Measurements from ENCODE around the gene CCDC190. TPM values are rescaled to one million over a fixed set of nuclear protein-coding genes. Genes with fewer than 3 reads are reported as not detected.

CCDC190 gene
- total RNA-seq, 1 experiment from 2014 or later: not detected

DNA sequence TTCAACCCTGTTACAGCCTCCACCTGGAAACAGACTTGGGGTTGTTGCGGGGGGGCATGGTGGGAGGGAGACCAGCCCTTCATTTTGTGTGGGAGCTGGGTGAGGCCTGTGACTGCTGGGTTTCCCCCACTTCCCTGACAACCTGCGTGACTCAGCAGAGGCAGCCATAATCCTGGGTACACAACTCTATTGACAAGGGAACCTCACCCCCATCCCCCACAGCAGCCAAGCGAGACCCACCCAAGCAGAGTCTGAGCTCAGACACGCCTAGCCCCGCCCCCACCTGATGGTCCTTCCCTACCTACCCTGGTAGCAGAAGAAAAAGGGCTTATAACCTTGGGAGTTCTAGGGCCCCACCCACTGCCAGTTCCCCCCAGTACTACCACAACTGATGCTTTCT lies 8.0 kb upstream of the CCDC190 start:
- no peak for ATAC-seq
- DNase-seq (ENCODE audit: low read depth, low spot score): no peak
- no TSS peak for BruUV-seq (replicated peaks)
- H3K9me3 ChIP-seq (ENCODE audit: control insufficient read depth, insufficient read depth, low read depth, low read length): no peaks in the 10 kb centered on the region
- H3K27me3 ChIP-seq (ENCODE audit: control insufficient read depth, insufficient read depth, low read length): no peaks in the 10 kb centered on the region
- H3K36me3 ChIP-seq (ENCODE audit: control insufficient read depth, insufficient read depth, low read length): no peaks in the 10 kb centered on the region
- H3K4me1 ChIP-seq (ENCODE audit: control insufficient read depth, insufficient read depth, low read length): no peaks in the 10 kb centered on the region
- ChIA-PET POLR2A (no interaction called here), CTCF (no interaction called here)
- H3K4me3 ChIP-seq (ENCODE audit: low read depth in 2 of 2, low read length in 2 of 2): no peak overlapping the region
- intact Hi-C loops (cut with micrococcal nuclease; ENCODE audit: unreplicated experiment) (no loop called here), in situ Hi-C loops (cut with HindIII; ENCODE audit: low pct_unique_long_range_greater_than_20kb, low sequenced_read_pairs) (no loop called here)
- H3K27ac ChIP-seq (ENCODE audit: low read length): no peak overlapping the region
- TF ChIP-seq CTCF (IDR thresholded peaks at IDR 0.05) (no peak), TCF7L2 (IDR thresholded peaks at IDR 0.05; ENCODE audit: low read depth, low read length) (no peak), SIN3A (IDR thresholded peaks at IDR 0.05; ENCODE audit: borderline replicate concordance, insufficient read depth, low read depth, low read length) (no peak), REST (IDR thresholded peaks at IDR 0.05; ENCODE audit: insufficient read depth in 1 of 2, low read depth in 2 of 2, low read length in 1 of 2) (no peak), POLR2AphosphoS5 (IDR thresholded peaks at IDR 0.05; ENCODE audit: low read depth, low read length) (no peak)

DNA sequence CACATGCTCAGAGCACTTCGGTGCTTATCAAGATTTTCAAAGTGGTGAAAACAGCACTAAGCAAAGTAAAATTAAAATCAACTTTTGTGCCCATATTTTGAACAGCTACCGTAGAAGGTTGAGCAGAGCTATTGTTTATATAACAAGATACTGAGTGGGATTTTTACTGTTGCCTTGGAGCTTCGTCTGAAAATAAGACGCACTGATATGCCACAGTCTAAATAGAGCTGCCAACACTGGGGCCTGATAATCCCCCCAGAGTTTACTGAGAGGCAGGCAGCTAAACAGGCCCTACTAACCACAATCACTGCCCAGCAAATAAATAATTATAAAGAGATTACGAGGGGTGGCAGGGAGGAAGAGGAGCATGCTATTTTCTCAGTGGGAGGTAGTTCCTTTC lies 650 bp upstream of the CCDC190 start:
- Histone ChIP-seq H3K27me3 (ENCODE audit: control insufficient read depth, insufficient read depth, low read length) (no peaks in the 10 kb centered on the region), H3K4me3 (ENCODE audit: low read depth in 2 of 2, low read length in 2 of 2) (no peak overlapping the region), H3K4me1 (ENCODE audit: control insufficient read depth, insufficient read depth, low read length) (no peaks in the 10 kb centered on the region), H3K36me3 (ENCODE audit: control insufficient read depth, insufficient read depth, low read length) (no peaks in the 10 kb centered on the region), H3K27ac (ENCODE audit: low read length) (no peak overlapping the region), H3K9me3 (ENCODE audit: control insufficient read depth, insufficient read depth, low read depth, low read length) (no peaks in the 10 kb centered on the region)
- in situ Hi-C loops (cut with HindIII; ENCODE audit: low pct_unique_long_range_greater_than_20kb, low sequenced_read_pairs) (no loop called here), intact Hi-C loops (cut with micrococcal nuclease; ENCODE audit: unreplicated experiment) (no loop called here)
- ATAC-seq (no peak), DNase-seq (ENCODE audit: low read depth, low spot score) (no peak)
- ChIA-PET POLR2A (no interaction called here), CTCF (no interaction called here)
- TF ChIP-seq REST (IDR thresholded peaks at IDR 0.05; ENCODE audit: insufficient read depth in 1 of 2, low read depth in 2 of 2, low read length in 1 of 2): no peak
- no peak for TF ChIP-seq SIN3A (IDR thresholded peaks at IDR 0.05; ENCODE audit: borderline replicate concordance, insufficient read depth, low read depth, low read length)
- TF ChIP-seq POLR2AphosphoS5 (IDR thresholded peaks at IDR 0.05; ENCODE audit: low read depth, low read length): no peak
- TF ChIP-seq CTCF (IDR thresholded peaks at IDR 0.05): no peak
- no peak for TF ChIP-seq TCF7L2 (IDR thresholded peaks at IDR 0.05; ENCODE audit: low read depth, low read length)
- BruUV-seq (replicated peaks): no TSS peak

Data from Panc1 (cell line).